Stimulated activated effector memory CD8-positive, alpha-beta T cell treated with anti-CD3 and anti-CD28 coated beads, Interleukin-12 subunit alpha, Interleukin-12 subunit beta, amount 100 ng/mL, for 72 hours (primary cell): ENCODE results near the gene ABR.
"Not testable (repeated sequence)": the region's sequence is repeated elsewhere in the genome, so short reads cannot be mapped to it uniquely, and the experiment has no call there.

Source experiments
- ATAC-seq: fragments of 150-1000 bp; cut with Tn5 transposase; 2 replicates; pipeline ENCODE4 v1.10.0; 2021
- DNase-seq, 2 donors: peaks; one replicate each; pipeline ENCODE4 v3.0.0; 2021 to 2022; ENCODE audit warnings: low spot score in 2 of 2
- H3K27ac Mint-ChIP-seq: one replicate; pipeline ENCODE4 v1.8.0; 2022; ENCODE audit warnings: mild to moderate bottlenecking, mixed read lengths
- H3K36me3 Mint-ChIP-seq: one replicate; pipeline ENCODE4 v1.8.0; 2022; ENCODE audit warnings: mild to moderate bottlenecking, mixed read lengths
- H3K4me1 Mint-ChIP-seq: one replicate; pipeline ENCODE4 v1.8.0; 2022; ENCODE audit warnings: mixed read lengths
- H3K4me3 Mint-ChIP-seq: one replicate; pipeline ENCODE4 v1.8.0; 2022; ENCODE audit warnings: mild to moderate bottlenecking, mixed read lengths
- H3K9me3 Mint-ChIP-seq: one replicate; pipeline ENCODE4 v1.8.0; 2022; ENCODE audit warnings: mixed read lengths

The ABR gene

DNA sequence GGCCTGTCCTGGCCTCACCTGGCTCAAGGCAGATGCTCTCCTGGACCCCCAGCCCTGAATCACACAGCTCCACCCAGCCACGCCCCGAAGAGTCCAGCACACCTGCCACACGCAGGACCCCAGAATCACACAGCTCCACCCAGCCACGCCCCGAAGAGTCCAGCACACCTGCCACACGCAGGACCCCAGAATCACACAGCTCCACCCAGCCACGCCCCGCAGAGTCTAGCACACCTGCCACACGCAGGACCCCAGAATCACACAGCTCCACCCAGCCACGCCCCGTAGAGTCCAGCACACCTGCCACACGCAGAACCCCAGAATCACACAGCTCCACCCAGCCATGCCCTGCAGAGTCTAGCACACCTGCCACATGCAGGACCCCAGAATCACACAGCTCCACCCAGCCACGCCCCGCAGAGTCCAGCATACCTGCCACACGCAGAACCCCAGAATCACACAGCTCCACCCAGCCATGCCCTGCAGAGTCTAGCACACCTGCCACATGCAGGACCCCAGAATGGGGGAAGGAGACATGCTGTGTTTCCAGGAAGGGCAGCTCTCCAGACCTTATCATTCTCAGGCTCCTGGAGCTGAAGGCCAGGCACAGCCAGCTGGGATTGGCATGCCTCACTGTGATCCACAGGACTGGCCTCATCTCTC is 105.7 kb downstream of the ABR start:
- not testable (repeated sequence) for H3K4me3 Mint-ChIP-seq, H3K9me3 Mint-ChIP-seq, DNase-seq, ATAC-seq, H3K4me1 Mint-ChIP-seq
- Mint-ChIP-seq H3K36me3 (peaks cover 52% of the 10 kb centered on the region), H3K27ac (peak overlapping the region; percentile 45)

DNA sequence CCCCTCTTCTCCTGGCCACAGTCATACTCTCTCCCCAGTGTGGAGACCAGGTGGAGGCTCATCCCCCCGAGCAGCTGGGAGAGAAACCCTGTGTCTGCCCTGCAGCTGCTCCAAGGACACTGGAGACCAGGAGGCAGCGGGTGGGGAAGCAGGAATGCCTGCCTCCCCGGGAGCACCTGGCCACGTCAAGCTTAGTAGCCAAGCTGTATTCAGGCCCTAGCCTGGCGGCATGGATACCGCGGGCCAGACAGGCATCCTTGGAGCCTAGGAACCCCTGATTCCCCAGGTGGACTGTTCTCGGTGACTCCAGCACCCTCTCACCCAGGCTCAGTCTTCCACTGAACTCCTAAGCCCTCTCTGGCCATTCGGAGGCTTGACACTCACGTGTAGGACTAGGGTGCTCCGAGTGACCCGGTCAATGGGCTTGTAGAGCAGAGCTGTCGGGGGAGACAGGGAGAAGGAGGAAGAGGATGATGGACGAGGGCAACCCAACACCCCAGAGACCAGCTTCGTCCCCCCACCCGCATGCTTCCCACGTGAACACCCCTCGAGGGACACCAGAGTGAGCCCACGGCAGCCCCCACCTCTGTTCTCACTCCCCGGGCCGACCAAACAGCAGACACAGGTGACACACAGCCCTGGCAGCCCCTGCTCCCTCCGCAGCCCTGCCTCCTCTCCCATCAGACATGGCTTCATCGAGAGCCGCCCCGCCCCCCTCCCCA is 106.4 kb downstream of the ABR start:
- Mint-ChIP-seq H3K9me3 (no peaks in the 10 kb centered on the region), H3K4me1 (no peaks in the 10 kb centered on the region), H3K27ac (peak overlapping the region; percentile 29), H3K36me3 (peaks cover 58% of the 10 kb centered on the region), H3K4me3 (no peak overlapping the region)
- no peak for ATAC-seq
- DNase-seq = no peak

DNA sequence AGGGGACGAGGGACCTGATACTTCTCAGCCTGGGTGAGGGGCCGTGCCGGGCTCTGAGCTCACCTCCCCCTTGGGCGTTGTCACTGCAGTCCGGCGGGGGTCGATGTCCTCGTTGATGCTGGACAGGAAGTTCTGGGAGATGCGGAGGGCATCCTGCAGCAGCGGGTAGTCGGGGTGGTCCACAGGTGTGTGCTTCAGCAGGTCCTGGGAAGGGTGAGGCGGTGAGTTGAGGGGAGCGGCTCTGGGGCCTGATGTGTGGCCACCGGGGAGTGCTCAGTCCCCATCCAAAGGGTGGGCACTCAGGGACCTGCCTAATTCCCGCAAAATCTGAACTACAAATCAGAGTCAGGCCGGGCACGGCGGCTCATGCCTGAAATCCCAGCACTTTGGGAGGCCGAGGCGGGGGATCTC is 107.2 kb downstream of the ABR start:
- ATAC-seq (no peak), DNase-seq (no peak)
- no peaks in the 10 kb centered on the region for H3K4me1 Mint-ChIP-seq
- H3K4me3 Mint-ChIP-seq = no peak overlapping the region
- no peaks in the 10 kb centered on the region for H3K9me3 Mint-ChIP-seq
- H3K36me3 Mint-ChIP-seq = peaks cover 63% of the 10 kb centered on the region
- H3K27ac Mint-ChIP-seq = no peak overlapping the region

DNA sequence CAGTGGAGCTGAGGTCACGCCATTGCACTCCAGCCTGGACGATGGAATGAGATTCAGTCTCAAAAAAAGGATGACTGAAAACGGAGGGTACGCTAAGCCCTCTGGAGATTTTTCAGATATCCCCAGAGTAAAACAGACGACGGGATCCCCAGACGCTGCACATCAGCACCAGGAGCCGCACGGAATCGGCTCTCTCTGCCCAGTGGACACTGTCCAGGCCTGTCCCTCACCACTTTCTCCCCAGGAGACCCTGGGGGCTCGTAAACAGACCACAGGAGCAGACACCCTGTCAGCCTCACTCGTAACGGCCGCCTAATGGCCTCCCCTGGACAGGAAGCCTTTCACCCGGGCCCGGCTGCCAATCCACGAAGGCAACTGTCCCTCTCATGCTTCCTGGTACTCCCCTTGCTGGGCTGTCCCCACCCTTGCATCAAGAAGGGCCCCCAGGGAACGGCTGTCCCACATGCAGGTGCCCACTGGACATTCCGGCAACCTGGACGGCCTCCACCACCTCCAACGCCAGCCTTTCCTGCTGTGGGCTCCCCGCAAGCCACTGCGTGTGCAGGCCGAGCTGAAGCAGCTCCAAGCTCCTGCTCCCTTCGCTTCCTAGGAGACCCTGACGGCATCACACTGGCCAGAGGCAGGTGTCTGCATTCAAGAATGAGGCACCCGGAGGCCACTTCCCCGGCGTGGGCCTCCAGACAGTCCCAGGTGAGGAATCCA is 108.5 kb downstream of the ABR start:
- no peaks in the 10 kb centered on the region for H3K4me1 Mint-ChIP-seq
- peaks cover 2% of the 10 kb centered on the region for H3K9me3 Mint-ChIP-seq
- no peak for DNase-seq
- ATAC-seq = no peak
- H3K36me3 Mint-ChIP-seq = peaks cover 63% of the 10 kb centered on the region
- H3K4me3 Mint-ChIP-seq = no peak overlapping the region
- no peak overlapping the region for H3K27ac Mint-ChIP-seq

DNA sequence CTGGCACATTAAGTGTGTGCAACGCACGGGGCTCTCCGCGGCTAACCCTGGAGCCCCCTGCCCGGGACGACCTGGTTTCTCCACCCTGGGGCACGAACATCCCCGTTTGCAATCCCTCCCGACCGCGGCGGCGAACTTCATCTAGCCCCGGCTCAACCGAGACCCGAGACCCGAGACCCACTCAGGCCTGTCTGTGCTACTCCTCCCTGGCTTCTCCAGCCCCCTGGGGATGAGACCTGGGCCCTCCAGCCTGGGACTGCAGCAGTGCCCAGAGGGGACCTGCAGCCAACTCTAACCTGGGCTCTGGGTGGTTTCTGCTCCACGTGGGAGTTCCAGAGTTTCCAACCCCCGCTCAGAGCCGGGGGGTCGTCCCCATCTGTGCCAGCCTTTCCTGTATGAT is 109.4 kb downstream of the ABR start:
- peaks cover 68% of the 10 kb centered on the region for H3K36me3 Mint-ChIP-seq
- ATAC-seq (no peak), DNase-seq (no peak)
- H3K9me3 Mint-ChIP-seq = peaks cover 5% of the 10 kb centered on the region
- H3K27ac Mint-ChIP-seq = no peak overlapping the region
- H3K4me3 Mint-ChIP-seq = no peak overlapping the region
- H3K4me1 Mint-ChIP-seq = no peaks in the 10 kb centered on the region

DNA sequence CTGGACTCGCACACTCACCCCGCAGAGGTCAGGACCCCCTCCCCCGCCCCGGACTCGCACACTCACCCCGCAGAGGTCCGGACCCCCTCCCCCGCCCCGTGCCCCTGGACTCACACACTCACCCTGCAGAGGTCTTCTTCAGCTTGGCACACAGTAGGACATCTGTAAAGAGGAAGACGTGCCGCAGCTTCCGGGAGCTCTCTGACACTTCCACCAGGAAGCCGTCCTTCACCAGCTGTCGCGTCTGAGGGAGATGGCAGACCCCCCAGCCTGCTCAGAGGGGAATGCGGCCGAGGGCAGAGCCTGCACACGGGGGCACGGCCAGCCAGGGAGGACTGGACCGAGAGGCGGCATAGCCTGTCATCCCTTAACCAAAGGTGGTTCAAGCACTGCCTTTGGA is 109.9 kb downstream of the ABR start:
- Mint-ChIP-seq H3K9me3 (peaks cover 5% of the 10 kb centered on the region), H3K27ac (no peak overlapping the region)

DNA sequence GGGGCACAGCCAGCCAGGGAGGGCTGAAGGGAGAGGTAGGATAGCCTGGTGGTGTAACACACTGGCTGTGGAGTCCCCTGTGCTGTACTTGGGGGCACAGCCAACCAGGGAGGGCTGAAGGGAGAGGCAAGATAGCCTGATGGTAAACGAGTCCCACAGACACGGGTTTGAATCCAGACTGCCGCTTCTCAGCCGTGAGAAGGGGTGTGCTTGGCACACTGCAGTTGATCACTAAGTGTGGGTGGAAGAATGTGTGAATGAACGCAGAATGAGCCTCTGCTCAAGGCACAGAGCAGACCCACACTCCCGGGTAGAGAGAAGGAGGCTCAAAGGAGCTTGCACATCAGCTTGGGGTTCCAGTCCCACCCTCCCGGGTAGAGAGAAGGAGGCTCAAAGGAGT is 111.4 kb downstream of the ABR start:
- H3K27ac Mint-ChIP-seq = no peak overlapping the region
- no peak overlapping the region for H3K4me3 Mint-ChIP-seq
- peaks cover 64% of the 10 kb centered on the region for H3K36me3 Mint-ChIP-seq
- peaks cover 5% of the 10 kb centered on the region for H3K9me3 Mint-ChIP-seq
- ATAC-seq (no peak), DNase-seq (no peak)
- no peaks in the 10 kb centered on the region for H3K4me1 Mint-ChIP-seq

More for the DNA sequence above, 109.9 kb downstream of the ABR start:
- Mint-ChIP-seq H3K4me1 (no peaks in the 10 kb centered on the region), H3K4me3 (no peak overlapping the region), H3K36me3 (peaks cover 70% of the 10 kb centered on the region)
- DNase-seq (no peak), ATAC-seq (no peak)

DNA sequence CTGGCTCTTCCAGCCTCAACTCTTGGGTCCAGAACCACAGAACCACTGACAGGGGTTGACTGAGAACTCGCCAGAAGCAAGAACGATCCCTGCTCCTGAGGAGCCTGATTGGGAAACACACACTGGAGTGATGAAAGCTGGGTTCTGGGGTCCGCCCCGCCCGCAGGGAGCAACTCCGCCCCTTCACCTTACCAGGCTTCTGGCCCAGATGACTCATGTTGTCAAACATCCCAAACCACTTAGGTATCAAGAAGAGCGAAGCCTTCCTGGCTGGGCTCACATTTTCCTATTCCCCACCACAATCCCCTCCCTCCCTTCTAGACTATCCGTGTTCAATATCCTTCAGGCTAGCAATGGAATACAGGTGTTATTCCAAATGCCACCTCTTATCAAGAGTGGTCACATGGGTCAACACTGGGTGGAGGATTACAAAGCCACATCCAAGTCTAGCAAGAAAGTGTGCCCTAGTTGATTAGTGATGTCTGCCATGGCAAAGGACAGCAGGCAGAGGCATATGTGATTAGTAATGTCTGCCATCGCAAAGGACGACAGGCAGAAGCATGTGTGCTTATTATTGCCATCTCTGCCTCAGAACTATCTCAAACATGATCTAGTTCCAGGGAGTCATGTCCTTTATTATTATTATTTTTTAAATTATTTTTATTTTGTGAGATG is 112.4 kb downstream of the ABR start:
- Mint-ChIP-seq H3K36me3 (peaks cover 56% of the 10 kb centered on the region), H3K4me3 (no peak overlapping the region), H3K27ac (no peak overlapping the region), H3K4me1 (no peaks in the 10 kb centered on the region), H3K9me3 (peaks cover 5% of the 10 kb centered on the region)
- DNase-seq (no peak), ATAC-seq (no peak)

DNA sequence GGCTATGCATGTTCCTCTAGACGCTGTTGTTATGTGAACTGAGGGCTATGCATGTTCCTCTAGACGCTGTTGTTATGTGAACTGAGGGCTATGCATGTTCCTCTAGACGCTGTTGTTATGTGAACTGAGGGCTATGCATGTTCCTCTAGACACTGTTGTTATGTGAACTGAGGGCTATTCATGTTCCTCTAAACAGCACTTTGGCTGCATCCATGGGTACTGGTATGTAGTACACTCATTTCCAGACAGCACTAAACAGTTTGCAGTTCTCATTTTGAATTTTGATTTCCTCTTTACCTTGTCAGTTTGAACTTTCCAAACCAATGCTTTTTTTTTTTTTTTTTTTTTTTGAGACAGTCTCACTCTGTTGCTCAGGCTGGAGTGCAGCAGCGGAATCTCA is 114.4 kb downstream of the ABR start:
- not testable (repeated sequence) for H3K9me3 Mint-ChIP-seq, H3K27ac Mint-ChIP-seq, H3K4me1 Mint-ChIP-seq, DNase-seq, H3K4me3 Mint-ChIP-seq, ATAC-seq
- H3K36me3 Mint-ChIP-seq = peaks cover 47% of the 10 kb centered on the region

DNA sequence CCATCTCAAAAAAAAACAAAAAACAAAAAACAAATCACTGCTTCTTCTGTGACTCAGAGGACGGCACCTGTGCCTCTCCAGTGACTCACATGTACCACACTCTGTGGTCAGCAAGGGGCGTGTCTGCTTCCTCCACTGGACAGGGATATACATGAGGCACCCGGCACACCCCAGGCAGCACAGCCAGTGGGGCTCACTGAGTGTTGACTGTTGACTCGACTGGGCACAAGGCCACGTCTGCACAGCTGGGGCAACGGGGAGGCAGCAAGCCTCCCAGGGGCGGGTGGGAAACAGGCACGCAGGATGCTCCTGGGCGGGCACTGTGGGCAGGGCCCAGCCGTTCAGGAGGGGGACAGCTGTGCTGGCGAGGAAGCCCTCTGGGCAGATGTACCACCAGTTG is 118.8 kb downstream of the ABR start:
- ATAC-seq = peak; percentile 95
- Mint-ChIP-seq H3K36me3 (peaks cover 49% of the 10 kb centered on the region), H3K9me3 (no peaks in the 10 kb centered on the region), H3K27ac (no peak overlapping the region), H3K4me3 (no peak overlapping the region), H3K4me1 (peaks cover 6% of the 10 kb centered on the region)
- DNase-seq = no peak

DNA sequence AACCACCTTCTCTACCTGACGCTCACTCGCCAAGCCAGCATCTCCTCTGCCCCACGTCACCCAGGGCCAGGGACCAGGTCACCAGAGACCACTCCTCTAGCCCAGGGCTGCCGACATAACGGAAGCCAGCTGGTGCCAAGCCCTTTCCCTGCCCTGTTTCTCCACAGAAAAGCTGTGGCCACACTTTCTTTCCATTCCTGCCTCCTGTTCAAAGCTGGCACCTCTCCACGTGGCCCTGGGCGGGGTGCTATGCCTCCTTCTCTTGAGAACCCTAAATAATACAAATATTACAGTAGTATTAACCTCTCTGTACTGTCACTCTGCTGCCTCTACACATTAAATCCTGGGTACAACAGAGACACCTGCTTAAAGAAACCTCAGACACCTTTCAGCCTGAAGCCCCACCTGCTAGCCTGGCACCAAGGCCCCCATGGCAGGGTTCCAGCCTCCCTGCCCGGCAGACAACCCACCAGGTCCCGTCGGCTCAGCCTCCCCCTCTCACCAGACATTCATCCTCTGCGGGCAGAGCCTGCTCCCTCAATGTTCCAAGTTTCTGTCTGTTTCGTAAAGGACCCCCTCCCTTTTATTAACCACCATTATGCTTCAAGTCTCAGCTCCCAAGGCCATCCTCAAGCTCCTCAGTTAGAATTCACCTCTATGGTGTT is 120.5 kb downstream of the ABR start:
- H3K4me3 Mint-ChIP-seq = no peak overlapping the region
- no peak for DNase-seq
- peaks cover 51% of the 10 kb centered on the region for H3K36me3 Mint-ChIP-seq
- H3K27ac Mint-ChIP-seq = no peak overlapping the region
- no peaks in the 10 kb centered on the region for H3K9me3 Mint-ChIP-seq
- peaks cover 6% of the 10 kb centered on the region for H3K4me1 Mint-ChIP-seq
- no peak for ATAC-seq

DNA sequence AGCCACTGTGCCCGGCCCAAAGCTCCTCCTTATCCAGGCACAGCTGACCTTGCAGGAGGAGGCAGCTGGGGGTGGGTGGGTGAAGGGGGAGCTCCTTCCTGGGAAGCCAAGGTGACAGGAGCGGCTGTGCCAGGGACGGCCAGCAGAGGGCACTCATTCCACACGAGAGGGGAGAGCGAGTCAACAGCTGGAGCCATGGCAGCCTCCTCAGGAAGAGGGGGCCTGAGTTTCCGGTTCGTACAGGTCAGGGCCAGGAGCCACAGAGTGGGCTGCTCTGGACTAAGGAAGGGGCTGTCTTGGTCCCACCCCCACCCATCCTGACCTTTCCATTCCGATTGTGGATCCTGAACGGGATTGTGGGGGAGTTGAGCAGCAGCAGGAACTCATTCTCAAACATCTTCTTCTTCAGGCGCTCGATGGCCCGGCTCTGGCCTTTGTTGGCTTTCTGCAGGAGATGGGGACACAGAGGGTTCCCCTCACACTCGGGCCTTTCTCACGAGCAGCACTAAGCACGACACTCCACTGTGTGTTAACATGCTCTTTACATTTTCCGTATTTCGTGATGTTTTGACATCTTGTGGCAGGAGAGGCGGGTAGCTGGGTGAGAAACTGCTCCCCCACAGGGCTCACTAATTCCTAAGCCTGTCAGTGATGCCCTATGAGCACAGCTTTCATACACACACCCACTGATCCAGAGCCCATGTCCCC is 121.2 kb downstream of the ABR start:
- H3K4me3 Mint-ChIP-seq = no peak overlapping the region
- ATAC-seq (no peak), DNase-seq (peak; percentile 59 to 83)
- no peaks in the 10 kb centered on the region for H3K9me3 Mint-ChIP-seq
- no peak overlapping the region for H3K27ac Mint-ChIP-seq
- H3K4me1 Mint-ChIP-seq = peaks cover 6% of the 10 kb centered on the region
- peaks cover 57% of the 10 kb centered on the region for H3K36me3 Mint-ChIP-seq

DNA sequence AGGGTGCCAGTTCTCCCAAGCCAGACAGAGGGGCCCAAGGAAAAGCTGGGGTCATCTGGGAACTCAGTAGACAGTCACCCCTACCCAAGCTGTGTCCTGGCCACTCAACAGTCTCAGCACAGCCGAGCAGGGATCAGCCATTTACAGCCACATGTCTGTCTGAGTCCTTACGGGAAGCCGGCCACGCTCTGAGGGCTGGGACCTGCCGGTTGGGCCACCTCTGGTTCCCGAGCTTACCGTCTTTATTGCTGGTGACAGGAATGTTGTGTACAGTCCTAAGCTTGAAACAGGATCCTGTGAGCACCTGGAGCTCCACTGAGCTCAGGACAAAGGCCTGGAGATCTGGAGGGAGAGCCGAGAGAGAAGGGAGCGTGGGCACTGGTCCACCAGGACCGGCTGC is 123.0 kb downstream of the ABR start:
- no peak overlapping the region for H3K27ac Mint-ChIP-seq

DNA sequence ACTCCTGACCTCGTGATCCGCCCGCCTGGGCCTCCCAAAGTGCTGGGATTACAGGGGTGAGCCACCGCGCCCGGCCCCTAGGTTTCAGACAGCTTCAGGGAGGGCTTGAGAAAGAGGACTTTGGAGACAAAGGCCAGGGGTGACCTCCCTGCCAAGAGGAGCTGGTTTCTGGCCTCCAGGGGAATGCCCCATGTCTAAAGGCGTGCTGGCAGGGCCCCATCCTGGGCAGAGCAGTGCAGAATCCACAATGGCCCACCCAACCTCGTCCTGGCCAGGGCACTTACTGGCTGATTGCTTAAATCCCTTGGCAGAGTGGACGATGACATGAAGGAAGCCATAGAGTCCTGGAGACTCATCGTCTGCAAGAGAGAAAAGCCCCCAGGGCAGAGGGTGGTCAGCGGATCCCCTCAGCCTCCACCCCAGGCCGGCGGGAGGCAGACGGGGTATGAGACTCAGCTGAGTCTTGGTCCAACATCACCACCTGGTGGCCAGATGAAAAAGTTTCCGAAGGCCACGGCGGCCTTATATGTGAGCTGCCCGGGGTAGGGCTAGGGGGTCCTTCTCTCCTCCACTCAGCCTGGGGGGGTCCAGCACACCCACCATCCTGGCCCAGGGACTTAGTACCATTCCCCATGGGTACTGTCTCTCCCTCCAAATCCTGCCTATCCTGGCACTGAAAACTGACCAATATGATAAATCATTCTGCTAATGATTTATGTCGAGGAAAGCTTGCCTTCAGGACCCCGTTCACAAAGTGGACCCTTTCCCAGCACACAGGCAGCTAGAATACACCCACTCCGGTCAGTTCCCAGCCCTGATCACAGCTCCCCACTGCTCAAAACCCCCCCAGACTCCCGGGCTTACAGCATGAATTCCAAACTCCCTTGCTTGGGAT is 123.8 kb downstream of the ABR start:
- Mint-ChIP-seq H3K36me3 (peaks cover 59% of the 10 kb centered on the region), H3K9me3 (no peaks in the 10 kb centered on the region), H3K27ac (no peak overlapping the region), H3K4me3 (no peak overlapping the region), H3K4me1 (peaks cover 8% of the 10 kb centered on the region)
- DNase-seq = peak; percentile 21 to 69
- ATAC-seq = peak; percentile 49

More for the DNA sequence above, 123.0 kb downstream of the ABR start:
- Mint-ChIP-seq H3K4me1 (peaks cover 6% of the 10 kb centered on the region), H3K36me3 (peaks cover 59% of the 10 kb centered on the region), H3K9me3 (no peaks in the 10 kb centered on the region), H3K4me3 (no peak overlapping the region)
- DNase-seq (no peak), ATAC-seq (no peak)
